Measurements from ENCODE around the gene LDLRAD3.
A peak's percentile ranks its signal among the peaks of the same experiment; 100 is the strongest.

Gene LDLRAD3

DNA sequence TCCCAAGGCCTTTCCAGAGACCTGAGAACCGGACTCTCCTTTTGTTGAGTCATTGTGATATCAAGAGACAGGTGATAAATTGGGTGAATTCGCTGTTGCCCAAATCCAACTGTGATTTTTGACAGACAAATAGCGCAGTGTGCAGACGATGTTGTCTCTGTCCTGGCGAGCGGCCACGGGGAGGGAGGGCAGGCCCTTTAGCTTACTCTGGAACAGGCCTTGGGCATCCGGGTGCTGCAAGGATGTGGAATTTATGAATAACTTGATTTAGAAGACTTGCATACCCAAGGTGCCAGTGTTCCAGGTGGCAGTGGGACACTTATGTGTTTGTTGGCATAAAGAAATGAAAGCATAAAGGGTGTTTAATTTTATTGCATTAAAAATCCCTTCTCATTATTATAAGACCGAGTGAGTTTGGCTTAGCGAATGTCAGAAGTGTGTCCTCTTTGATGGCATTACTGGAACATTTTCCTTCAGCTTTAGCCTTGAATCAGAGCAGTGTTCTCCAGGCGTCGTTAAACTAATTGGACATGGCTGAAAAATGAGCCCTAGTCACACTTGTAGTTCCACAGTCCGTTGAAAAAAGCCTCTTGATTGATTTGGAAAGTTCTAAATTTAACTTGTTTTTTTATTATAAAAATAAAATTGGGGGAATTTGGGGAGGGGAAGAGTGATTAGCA lies 9.4 kb downstream of the LDLRAD3 start:
- Histone ChIP-seq H3K4me3 (no peak overlapping the region), H3K27ac (peak overlapping the region; percentile 48 to 71)
- TF ChIP-seq, protein P1, sequence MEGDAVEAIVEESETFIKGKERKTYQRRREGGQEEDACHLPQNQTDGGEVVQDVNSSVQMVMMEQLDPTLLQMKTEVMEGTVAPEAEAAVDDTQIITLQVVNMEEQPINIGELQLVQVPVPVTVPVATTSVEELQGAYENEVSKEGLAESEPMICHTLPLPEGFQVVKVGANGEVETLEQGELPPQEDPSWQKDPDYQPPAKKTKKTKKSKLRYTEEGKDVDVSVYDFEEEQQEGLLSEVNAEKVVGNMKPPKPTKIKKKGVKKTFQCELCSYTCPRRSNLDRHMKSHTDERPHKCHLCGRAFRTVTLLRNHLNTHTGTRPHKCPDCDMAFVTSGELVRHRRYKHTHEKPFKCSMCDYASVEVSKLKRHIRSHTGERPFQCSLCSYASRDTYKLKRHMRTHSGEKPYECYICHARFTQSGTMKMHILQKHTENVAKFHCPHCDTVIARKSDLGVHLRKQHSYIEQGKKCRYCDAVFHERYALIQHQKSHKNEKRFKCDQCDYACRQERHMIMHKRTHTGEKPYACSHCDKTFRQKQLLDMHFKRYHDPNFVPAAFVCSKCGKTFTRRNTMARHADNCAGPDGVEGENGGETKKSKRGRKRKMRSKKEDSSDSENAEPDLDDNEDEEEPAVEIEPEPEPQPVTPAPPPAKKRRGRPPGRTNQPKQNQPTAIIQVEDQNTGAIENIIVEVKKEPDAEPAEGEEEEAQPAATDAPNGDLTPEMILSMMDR (IDR thresholded peaks at IDR 0.05), result no peak
- no peak for DNase-seq (ENCODE audit: low spot score)

GRCh38 chr11:35954205-35954604 lies 10.3 kb downstream of the LDLRAD3 start:
- TF ChIP-seq, protein P1 (IDR thresholded peaks at IDR 0.05), result no peak
- Histone ChIP-seq H3K4me3 (no peak overlapping the region), H3K27ac (no peak overlapping the region)
- no peak for DNase-seq (ENCODE audit: low spot score)

DNA sequence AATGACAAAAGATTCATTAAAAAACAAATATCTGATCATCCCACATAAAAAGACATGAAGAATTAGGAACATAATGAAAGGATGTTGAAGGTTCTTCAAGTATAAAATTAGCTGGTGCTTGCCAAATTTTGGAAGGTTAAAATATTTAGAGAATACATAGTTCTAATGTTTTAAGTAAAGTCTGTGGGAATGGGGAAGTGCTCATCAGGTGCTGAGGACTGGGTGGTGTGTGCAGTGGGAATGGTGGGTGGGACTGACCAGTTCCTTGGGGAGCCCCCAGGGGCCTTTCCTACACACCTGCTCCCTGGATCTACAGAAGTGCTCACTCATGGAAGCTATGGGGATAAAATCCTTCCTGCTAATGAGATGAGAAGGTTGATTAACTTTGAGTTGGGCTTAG lies 11.8 kb downstream of the LDLRAD3 start:
- TF ChIP-seq, protein P1 (IDR thresholded peaks at IDR 0.05), result no peak
- no peak overlapping the region for H3K4me3 ChIP-seq
- no peak for DNase-seq (ENCODE audit: low spot score)
- H3K27ac ChIP-seq, result no peak overlapping the region

DNA sequence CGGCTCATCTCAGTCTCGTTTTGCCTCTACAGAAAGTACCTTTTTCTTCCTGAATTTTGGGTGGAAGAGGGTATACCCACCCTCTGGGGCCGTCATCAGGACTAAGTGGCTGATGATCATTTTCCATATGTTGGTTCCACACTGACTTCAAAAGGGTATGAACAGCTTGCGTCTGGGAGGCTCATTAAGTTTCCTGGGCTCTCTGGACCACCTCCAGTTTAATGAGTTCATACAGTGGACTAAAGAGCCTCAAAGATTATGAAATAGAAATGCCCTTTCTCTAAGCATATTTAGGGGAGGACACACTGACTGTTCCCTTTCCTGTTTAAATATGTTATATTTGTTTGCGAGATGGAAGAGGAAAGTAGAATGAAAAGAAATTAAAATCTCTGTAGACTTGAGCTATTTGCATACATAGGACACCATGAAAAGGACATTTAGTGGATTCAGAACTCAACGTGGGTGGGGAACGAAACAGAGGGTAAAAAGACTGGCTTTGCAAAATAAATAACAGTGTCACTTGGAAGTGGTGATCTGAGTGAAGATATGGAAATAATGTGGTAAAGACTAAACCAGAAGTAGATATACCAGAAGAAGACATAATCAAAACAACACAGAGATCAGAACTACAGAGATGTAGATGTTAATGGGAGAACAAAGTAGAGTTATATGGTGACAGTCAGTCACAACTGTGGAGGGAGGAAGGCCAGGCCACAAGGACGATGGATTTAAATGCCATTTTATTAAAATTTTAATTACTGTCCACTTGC lies 18.7 kb downstream of the LDLRAD3 start:
- TF ChIP-seq, protein P1 (IDR thresholded peaks at IDR 0.05), result no peak
- H3K4me3 ChIP-seq, result no peak overlapping the region
- DNase-seq (ENCODE audit: low spot score), result no peak
- H3K27ac ChIP-seq, result no peak overlapping the region

- Histone ChIP-seq H3K27ac (peak overlapping the region in 1 of 2 donors; percentile 26), H3K4me3 (no peak overlapping the region)
- no peak for DNase-seq (ENCODE audit: low spot score)
- TF ChIP-seq, protein P1 (IDR thresholded peaks at IDR 0.05), result no peak
These were observed 20.0 kb downstream of the LDLRAD3 start for GRCh38 chr11:35963911-35964310.

DNA sequence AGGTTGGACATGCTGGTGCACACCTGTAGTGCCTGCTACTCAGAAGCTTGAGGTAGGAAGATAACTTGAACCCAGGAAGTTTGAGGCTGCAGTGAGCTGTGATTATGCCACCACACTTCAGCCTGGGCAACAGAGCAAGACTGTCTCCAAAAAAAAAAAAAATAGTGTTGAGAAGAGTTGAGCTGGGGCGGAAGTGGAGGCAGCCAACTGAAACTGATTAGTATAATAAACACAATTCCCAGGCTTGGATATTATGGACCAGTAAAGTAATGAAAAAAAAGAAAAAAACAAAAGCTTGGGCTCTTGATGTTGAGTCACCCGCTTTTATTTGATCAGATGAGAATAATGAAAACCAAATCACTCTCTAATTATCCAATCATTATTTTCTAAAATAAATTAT lies 21.0 kb downstream of the LDLRAD3 start:
- Histone ChIP-seq H3K4me3 (no peak overlapping the region), H3K27ac (peak overlapping the region in 1 of 2 donors; percentile 26)
- TF ChIP-seq, protein P1 (IDR thresholded peaks at IDR 0.05), result no peak
- no peak for DNase-seq (ENCODE audit: low spot score)

DNA sequence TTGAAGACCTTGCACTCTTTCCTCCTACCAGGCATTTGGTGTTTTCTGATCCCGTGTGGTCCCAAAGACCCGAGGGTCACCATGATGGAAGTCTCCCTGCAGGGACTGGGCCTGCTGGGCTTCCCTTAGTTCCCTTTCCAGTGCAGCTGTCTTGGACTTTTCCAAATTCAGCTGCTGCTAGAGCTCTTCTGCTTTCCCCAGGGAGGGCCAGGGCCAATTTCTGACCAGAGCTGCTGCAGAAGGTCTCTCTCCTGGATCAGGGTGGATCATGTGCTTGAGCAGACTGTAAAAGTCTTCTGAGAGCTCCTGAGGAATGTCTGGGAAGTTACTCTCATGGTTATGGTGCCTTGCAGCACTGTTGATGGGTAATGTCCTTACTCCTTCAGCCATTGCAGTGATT lies 23.2 kb downstream of the LDLRAD3 start:
- TF ChIP-seq, protein P1 (IDR thresholded peaks at IDR 0.05), result no peak
- no peak for DNase-seq (ENCODE audit: low spot score)
- H3K27ac ChIP-seq, result no peak overlapping the region

More for the DNA sequence above, 23.2 kb downstream of the LDLRAD3 start:
- no peak overlapping the region for H3K4me3 ChIP-seq
